H9 (cell line): ENCODE results near the gene HP. TPM values are rescaled to one million over a fixed set of nuclear protein-coding genes. Genes with fewer than 3 reads are reported as not detected.

ENCODE experiments used
- DNase-seq: peaks from one replicate; pipeline ENCODE4 v3.0.0-alpha.2; 2017
- H2AFZ ChIP-seq: one replicate; pipeline ENCODE4 v1.6.1; 2013; ENCODE audit warnings: mild to moderate bottlenecking, low read length, control low read depth, moderate library complexity
- H2AK5ac ChIP-seq: 2 replicates; pipeline ENCODE4 v1.6.1; 2013; ENCODE audit warnings: low read length, control low read depth, mixed read lengths; ENCODE audit not compliant: insufficient read length
- H2BK120ac ChIP-seq: one replicate; pipeline ENCODE4 v1.6.1; 2013; ENCODE audit warnings: low read depth, mild to moderate bottlenecking, low read length, control low read depth, inconsistent platforms; ENCODE audit not compliant: poor library complexity, severe bottlenecking
- H2BK12ac ChIP-seq: 2 replicates; pipeline ENCODE4 v1.6.1; 2013; ENCODE audit warnings: low read length, control low read depth, mixed read lengths, low read depth; ENCODE audit not compliant: insufficient read length
- H2BK15ac ChIP-seq: 2 replicates; pipeline ENCODE4 v1.6.1; 2013; ENCODE audit warnings: low read depth, low read length, control low read depth
- H2BK20ac ChIP-seq: one replicate; pipeline ENCODE4 v1.6.1; 2013; ENCODE audit warnings: low read depth, mild to moderate bottlenecking, low read length, control low read depth, inconsistent platforms; ENCODE audit not compliant: poor library complexity, severe bottlenecking
- H2BK5ac ChIP-seq: 2 replicates; pipeline ENCODE4 v1.6.1; 2013; ENCODE audit warnings: low read length, control low read depth, mixed read lengths; ENCODE audit not compliant: insufficient read length
- H3K14ac ChIP-seq: 2 replicates; pipeline ENCODE4 v1.6.1; 2013; ENCODE audit warnings: low read length, control low read depth; ENCODE audit not compliant: insufficient read depth
- H3K18ac ChIP-seq: 2 replicates; pipeline ENCODE4 v1.6.1; 2013; ENCODE audit warnings: low read depth, mild to moderate bottlenecking, mixed read lengths, low read length, control low read depth; ENCODE audit not compliant: insufficient read length
- H3K23ac ChIP-seq: 2 replicates; pipeline ENCODE4 v1.6.1; 2013; ENCODE audit warnings: low read length, control low read depth, mixed read lengths, low read depth; ENCODE audit not compliant: insufficient read length
- H3K23me2 ChIP-seq: 2 replicates; pipeline ENCODE4 v1.6.1; 2013; ENCODE audit warnings: low read depth, mild to moderate bottlenecking, mixed read lengths, low read length, control low read depth; ENCODE audit not compliant: insufficient read length, poor library complexity, severe bottlenecking
- H3K27ac ChIP-seq: 2 replicates; pipeline ENCODE4 v1.5.1; 2013; ENCODE audit warnings: low read length, control low read depth, mixed read lengths, low read depth; ENCODE audit not compliant: insufficient read length
- H3K27me3 ChIP-seq: 2 replicates; pipeline ENCODE4 v1.6.1; 2013; ENCODE audit warnings: low read length, control low read depth, inconsistent platforms; ENCODE audit not compliant: insufficient read depth
- H3K4ac ChIP-seq: 2 replicates; pipeline ENCODE4 v1.6.1; 2013; ENCODE audit warnings: low read depth, mild to moderate bottlenecking, control low read depth, inconsistent platforms, low read length, moderate library complexity
- H3K4me1 ChIP-seq: 2 replicates; pipeline ENCODE4 v1.6.1; 2013; ENCODE audit warnings: low read length, control low read depth, inconsistent platforms; ENCODE audit not compliant: insufficient read depth
- H3K4me2 ChIP-seq: 2 replicates; pipeline ENCODE4 v1.6.1; 2013; ENCODE audit warnings: low read length, control low read depth, mixed read lengths; ENCODE audit not compliant: insufficient read length, insufficient read depth
- H3K56ac ChIP-seq: 2 replicates; pipeline ENCODE4 v1.6.1; 2013; ENCODE audit warnings: low read depth, mild to moderate bottlenecking, mixed read lengths, low read length, control low read depth; ENCODE audit not compliant: insufficient read length
- H3K79me1 ChIP-seq: 2 replicates; pipeline ENCODE4 v1.6.1; 2013; ENCODE audit warnings: low read depth, mild to moderate bottlenecking, moderate library complexity, low read length, control low read depth, inconsistent platforms; ENCODE audit not compliant: insufficient read depth, poor library complexity, severe bottlenecking
- H3K79me2 ChIP-seq: 2 replicates; pipeline ENCODE4 v1.6.1; 2013; ENCODE audit warnings: low read length, control low read depth, inconsistent platforms; ENCODE audit not compliant: insufficient read depth
- H3K9ac ChIP-seq: 2 replicates; pipeline ENCODE4 v1.6.1; 2013; ENCODE audit warnings: low read length, control low read depth, mixed read lengths; ENCODE audit not compliant: insufficient read length; ENCODE audit errors: extremely low read depth
- H3K9me3 ChIP-seq: one replicate; pipeline ENCODE4 v1.6.1; 2013; ENCODE audit warnings: low read depth, low read length, inconsistent platforms; ENCODE audit not compliant: control insufficient read depth
- H3T11ph ChIP-seq: one replicate; pipeline ENCODE4 v1.6.1; 2013; ENCODE audit warnings: mild to moderate bottlenecking, low read length, control low read depth, inconsistent platforms
- H4K20me1 ChIP-seq: one replicate; pipeline ENCODE4 v1.6.1; 2013; ENCODE audit not compliant: control insufficient read depth, insufficient read length, insufficient read depth
- H4K5ac ChIP-seq: 2 replicates; pipeline ENCODE4 v1.6.1; 2013; ENCODE audit warnings: low read depth, mild to moderate bottlenecking, mixed read lengths, low read length, control low read depth; ENCODE audit not compliant: insufficient read length
- H4K8ac ChIP-seq: replicated peaks from 2 replicates; pipeline ENCODE4 v1.6.1; 2013; ENCODE audit warnings: low read length, control low read depth, mixed read lengths, low read depth; ENCODE audit not compliant: insufficient read length
- H4K91ac ChIP-seq: 2 replicates; pipeline ENCODE4 v1.6.1; 2013; ENCODE audit warnings: low read depth, mild to moderate bottlenecking, moderate library complexity, mixed read lengths, low read length, control low read depth; ENCODE audit not compliant: insufficient read length
- H3K27ac Mint-ChIP-seq, 3 experiments: 2 replicates in 2 of 3; 3 replicates in 1 of 3; pipeline ENCODE4 v1.8.0; 2020 to 2021; ENCODE audit warnings: mixed read lengths in 3 of 3, mild to moderate bottlenecking in 1 of 3, moderate library complexity in 1 of 3
- H3K27me3 Mint-ChIP-seq: 2 replicates; pipeline ENCODE4 v1.8.0; 2021; ENCODE audit warnings: low read depth, mild to moderate bottlenecking, moderate library complexity, mixed read lengths
- H3K36me3 Mint-ChIP-seq, 3 experiments: 2 replicates in 2 of 3; 3 replicates in 1 of 3; pipeline ENCODE4 v1.8.0; 2020 to 2021; ENCODE audit warnings: low read depth in 3 of 3, mixed read lengths in 3 of 3; ENCODE audit not compliant: insufficient read depth in 1 of 3
- H3K4me1 Mint-ChIP-seq, 2 experiments: 2 replicates each; pipeline ENCODE4 v1.8.0; 2020; ENCODE audit warnings: mixed read lengths in 2 of 2
- H3K4me3 Mint-ChIP-seq, 2 experiments: 2 replicates in 1 of 2; 3 replicates in 1 of 2; pipeline ENCODE4 v1.8.0; 2020 to 2021; ENCODE audit warnings: mild to moderate bottlenecking in 2 of 2, mixed read lengths in 2 of 2, moderate library complexity in 1 of 2
- H3K9me3 Mint-ChIP-seq, 2 experiments: 2 replicates in 1 of 2; 3 replicates in 1 of 2; pipeline ENCODE4 v1.8.0; 2020; ENCODE audit warnings: mild to moderate bottlenecking in 2 of 2, mixed read lengths in 2 of 2, moderate library complexity in 1 of 2
- CTCF ChIP-seq: fragments of 200-600 bp; sonication (generic); conservative IDR thresholded peaks from 3 replicates; pipeline ENCODE4 v1.8.0; 2021; ENCODE audit warnings: antibody characterized with exemption, mild to moderate bottlenecking
- WGBS: extraction: QIAGEN DNeasy Blood & Tissue Kit; methylation state at CpG from one replicate; pipeline ENCODE4 v1.1.7; 2013; ENCODE audit warnings: missing lambda C conversion rate, low lambda C conversion rate, mixed read lengths; ENCODE audit not compliant: insufficient read length; ENCODE audit errors: extremely low coverage; 5-methylcytosine and 5-hydroxymethylcytosine counted together
- total RNA-seq: library from RNA; stranded (reverse); gene quantifications from 2 replicates; pipeline ENCODE4 v1.2.1, GENCODE V29; 2021

HP gene
- total RNA-seq, 1 experiment from 2014 or later, result not detected

GRCh38 chr16:72092832-72093447, 38.6 kb downstream of the HP start:
- Histone ChIP-seq H3K9ac (peak overlapping the region; percentile 64), H3K79me2 (peaks cover 12% of the 10 kb centered on the region; the same call in 1 of the 2 replicates), H4K8ac (no peak overlapping the region), H3K4ac (no peak overlapping the region), H3K4me1 (peaks cover 7% of the 10 kb centered on the region; the same call in 1 of the 2 replicates), H3K56ac (no peak overlapping the region), H3K27me3 (no peaks in the 10 kb centered on the region), H4K5ac (no peak overlapping the region), H3K4me2 (peak overlapping the region; percentile 64), H4K20me1 (no peaks in the 10 kb centered on the region), H3K18ac (peak overlapping the region; percentile 27), H2BK5ac (no peak overlapping the region), H3K9me3 (no peaks in the 10 kb centered on the region), H2BK12ac (no peak overlapping the region), H2BK20ac (no peak overlapping the region), H2AK5ac (no peak overlapping the region), H3K14ac (peak overlapping the region; percentile 44; the same call in 1 of the 2 replicates), H3K23ac (no peak overlapping the region), H3T11ph (no peak overlapping the region), H2AFZ (peak overlapping the region; percentile 69), H3K79me1 (peaks cover 7% of the 10 kb centered on the region), H3K23me2 (peaks cover 6% of the 10 kb centered on the region), H3K27ac (no peak overlapping the region), H4K91ac (no peak overlapping the region), H2BK15ac (no peak overlapping the region), H2BK120ac (no peak overlapping the region)
- WGBS, result no CpG with 5 or more reads among the region's 22 CpGs
- DNase-seq, result no peak
- peaks cover 2 to 39% (median 38%) of the 10 kb centered on the region in 3 experiments; a peak in 5 of 7 replicates for H3K36me3 Mint-ChIP-seq
- peak overlapping the region; percentile 65 to 98 (median 96); a peak in 6 of 7 replicates for H3K27ac Mint-ChIP-seq
- peaks cover 14 to 16% of the 10 kb centered on the region in 2 experiments for H3K4me1 Mint-ChIP-seq
- H3K9me3 Mint-ChIP-seq, result no peaks in the 10 kb centered on the region
- H3K4me3 Mint-ChIP-seq, result peak overlapping the region; percentile 98
- TF ChIP-seq CTCF, result no peak
- no peaks in the 10 kb centered on the region for H3K27me3 Mint-ChIP-seq
